SK-N-SH (cell line): Measurements from ENCODE around the gene DIS3L2.

Experiments
- CTCF ChIP-seq: fragments of 200-600 bp; sonication (generic); IDR thresholded peaks from 2 replicates; pipeline ENCODE4 v1.6.1; 2017; ENCODE audit warnings: antibody characterized with exemption, mild to moderate bottlenecking, moderate library complexity
- EZH2phosphoT487 ChIP-seq: fragments of 200-600 bp; sonication (generic); IDR thresholded peaks from 2 replicates; pipeline ENCODE4 v1.6.1; 2017; ENCODE audit warnings: low read depth, mixed run types, mild to moderate bottlenecking, antibody characterized with exemption, moderate library complexity, borderline replicate concordance
- FOXM1 ChIP-seq: IDR thresholded peaks from 2 replicates; pipeline ENCODE4 v1.4.0; 2012; ENCODE audit warnings: low read depth, mild to moderate bottlenecking
- GABPA ChIP-seq: IDR thresholded peaks from 2 replicates; pipeline ENCODE4 v1.4.0; 2012; ENCODE audit warnings: low read depth, mild to moderate bottlenecking
- GATA2 ChIP-seq: sonication (generic); formaldehyde crosslinking; IDR thresholded peaks from 2 replicates; pipeline ENCODE4 v1.5.0; 2020; ENCODE audit warnings: mild to moderate bottlenecking, missing genetic modification reagents
- MAX ChIP-seq: IDR thresholded peaks from 2 replicates; pipeline ENCODE4 v1.4.0; 2012; ENCODE audit warnings: low read depth
- MXI1 ChIP-seq: IDR thresholded peaks from 2 replicates; pipeline ENCODE4 v1.6.1; 2012; ENCODE audit warnings: mild to moderate bottlenecking, low read depth, low read length, improper control_type of control experiment
- POLR2AphosphoS5 ChIP-seq: IDR thresholded peaks from 2 replicates; pipeline ENCODE4 v1.6.1; 2012; ENCODE audit warnings: low read depth, low read length
- RCOR1 ChIP-seq: fragments of 150-350 bp; IDR thresholded peaks from 2 replicates; pipeline ENCODE4 v1.6.1; 2017; ENCODE audit warnings: antibody characterized with exemption, low read length
- REST ChIP-seq: IDR thresholded peaks from 2 replicates; pipeline ENCODE4 v1.6.1; 2012; ENCODE audit warnings: mild to moderate bottlenecking, low read depth, low read length, moderate library complexity
- RFX5 ChIP-seq: IDR thresholded peaks from 2 replicates; pipeline ENCODE4 v1.6.1; 2012; ENCODE audit warnings: mild to moderate bottlenecking, improper control_type of control experiment, low read length
- SIN3A ChIP-seq: IDR thresholded peaks from 2 replicates; pipeline ENCODE4 v1.6.1; 2012; ENCODE audit warnings: low read depth, mild to moderate bottlenecking, low read length, moderate library complexity, borderline replicate concordance
- USF1 ChIP-seq: IDR thresholded peaks from 2 replicates; pipeline ENCODE4 v1.4.0; 2012; ENCODE audit warnings: low read depth, borderline replicate concordance
- USF2 ChIP-seq: fragments of 150-350 bp; IDR thresholded peaks from 2 replicates; pipeline ENCODE4 v1.6.1; 2017; ENCODE audit warnings: antibody characterized with exemption, low read length, low read depth, borderline replicate concordance

- TF ChIP-seq EZH2phosphoT487 (no peak), CTCF (no peak), GABPA (no peak), GATA2 (CRISPR knock-in tag) (no peak), POLR2AphosphoS5 (no peak), SIN3A (no peak), MAX (no peak), USF1 (no peak), RCOR1 (no peak), REST (no peak), MXI1 (no peak), FOXM1 (no peak), USF2 (no peak), RFX5 (no peak)
These were observed 208.9 kb downstream of the DIS3L2 start for GRCh38 chr2:232170396-232170795.
